ENCODE data around the gene ABI3.

Gene ABI3

GRCh38 chr17:49226771-49227435, 16.4 kb downstream of the ABI3 start:
- H3K4me3 ChIP-seq (replicated peaks; ENCODE audit: low read depth, low read length): no peak overlapping the region
- TF ChIP-seq, protein P1, sequence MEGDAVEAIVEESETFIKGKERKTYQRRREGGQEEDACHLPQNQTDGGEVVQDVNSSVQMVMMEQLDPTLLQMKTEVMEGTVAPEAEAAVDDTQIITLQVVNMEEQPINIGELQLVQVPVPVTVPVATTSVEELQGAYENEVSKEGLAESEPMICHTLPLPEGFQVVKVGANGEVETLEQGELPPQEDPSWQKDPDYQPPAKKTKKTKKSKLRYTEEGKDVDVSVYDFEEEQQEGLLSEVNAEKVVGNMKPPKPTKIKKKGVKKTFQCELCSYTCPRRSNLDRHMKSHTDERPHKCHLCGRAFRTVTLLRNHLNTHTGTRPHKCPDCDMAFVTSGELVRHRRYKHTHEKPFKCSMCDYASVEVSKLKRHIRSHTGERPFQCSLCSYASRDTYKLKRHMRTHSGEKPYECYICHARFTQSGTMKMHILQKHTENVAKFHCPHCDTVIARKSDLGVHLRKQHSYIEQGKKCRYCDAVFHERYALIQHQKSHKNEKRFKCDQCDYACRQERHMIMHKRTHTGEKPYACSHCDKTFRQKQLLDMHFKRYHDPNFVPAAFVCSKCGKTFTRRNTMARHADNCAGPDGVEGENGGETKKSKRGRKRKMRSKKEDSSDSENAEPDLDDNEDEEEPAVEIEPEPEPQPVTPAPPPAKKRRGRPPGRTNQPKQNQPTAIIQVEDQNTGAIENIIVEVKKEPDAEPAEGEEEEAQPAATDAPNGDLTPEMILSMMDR (IDR thresholded peaks at IDR 0.05; ENCODE audit: low read length, missing control alignments): no peak
- DNase-seq (ENCODE audit: low read depth): no peak

DNA sequence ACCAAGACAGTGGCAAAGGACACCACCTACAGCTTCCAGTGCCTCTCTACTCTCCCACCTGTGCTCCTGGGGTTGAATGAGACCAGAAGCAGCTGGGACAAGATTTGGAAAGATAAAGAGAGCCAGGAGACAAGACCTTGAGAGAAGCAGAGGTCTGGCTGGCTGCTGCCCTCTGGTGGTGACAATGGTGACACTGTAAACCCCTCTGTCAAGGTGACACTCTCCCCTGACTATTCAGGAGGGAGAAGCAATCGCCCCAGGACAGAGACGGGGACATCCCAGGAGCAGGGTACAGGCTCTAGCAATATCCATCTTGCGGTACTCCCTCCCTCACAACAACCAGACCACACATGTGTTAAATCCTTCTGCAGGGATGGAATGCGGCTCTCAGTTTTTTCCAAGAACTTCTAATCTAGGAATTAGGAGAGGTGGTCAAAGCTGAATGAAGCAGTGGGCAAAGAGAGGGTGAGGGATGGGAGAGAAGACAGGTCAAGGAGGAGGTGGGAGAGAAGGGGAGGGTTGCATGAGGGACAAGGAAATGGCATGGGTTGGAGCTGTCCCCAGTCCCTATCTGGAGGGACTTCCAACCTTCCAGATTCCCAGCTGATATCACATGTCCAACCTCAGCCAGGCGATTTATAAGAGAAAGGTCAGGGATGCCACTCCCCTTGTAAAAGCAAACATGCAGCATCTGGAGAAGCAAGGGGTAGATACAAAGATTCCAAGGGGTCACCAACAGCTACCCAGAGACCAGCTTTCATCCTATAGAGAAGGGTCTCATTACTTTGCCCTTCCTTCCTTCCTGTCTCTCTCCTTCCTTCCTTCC, 17.1 kb downstream of the ABI3 start:
- H3K4me3 ChIP-seq (replicated peaks; ENCODE audit: low read depth, low read length): no peak overlapping the region
- DNase-seq (ENCODE audit: low read depth): peak; percentile 70
- TF ChIP-seq, protein P1 (IDR thresholded peaks at IDR 0.05; ENCODE audit: low read length, missing control alignments): peak; percentile 92

- no peak for DNase-seq (ENCODE audit: low read depth)
- H3K4me3 ChIP-seq (replicated peaks; ENCODE audit: low read depth, low read length): no peak overlapping the region
- TF ChIP-seq, protein P1 (IDR thresholded peaks at IDR 0.05; ENCODE audit: low read length, missing control alignments): no peak
These were observed 18.7 kb downstream of the ABI3 start for GRCh38 chr17:49229076-49229804.

- no peak for DNase-seq (ENCODE audit: low read depth)
- TF ChIP-seq, protein P1 (IDR thresholded peaks at IDR 0.05; ENCODE audit: low read length, missing control alignments): no peak
- peak overlapping the region; percentile 73 for H3K4me3 ChIP-seq (replicated peaks; ENCODE audit: low read depth, low read length)
These were observed 19.5 kb downstream of the ABI3 start for GRCh38 chr17:49229805-49230600.

- peak; percentile 81 for DNase-seq (ENCODE audit: low read depth)
- H3K4me3 ChIP-seq (replicated peaks; ENCODE audit: low read depth, low read length): peak within 1 kb of the TSS; percentile 73
These were observed 20.4 kb downstream of the ABI3 start, which contains the start of gene PHOSPHO1 for GRCh38 chr17:49230636-49231562. TSS of gene PHOSPHO1 (minus strand) at chr17:49230787. CDS start at chr17:49226691, 4,096 bp downstream.

More at GRCh38 chr17:49230636-49231562, 20.4 kb downstream of the ABI3 start, which contains the start of gene PHOSPHO1:
- TF ChIP-seq, protein P1 (IDR thresholded peaks at IDR 0.05; ENCODE audit: low read length, missing control alignments): no peak
